Parathyroid adenoma (tissue), 2 donors: ENCODE data around the gene PHRF1.

Experiments used
- H2AFZ ChIP-seq: fragments of 300-600 bp; sonication (generic); one replicate; pipeline ENCODE4 v1.7.0; 2017; ENCODE audit warnings: antibody characterized with exemption, mild to moderate bottlenecking
- H3K27ac ChIP-seq: fragments of 300-600 bp; sonication (generic); one replicate; pipeline ENCODE4 v1.7.0; 2017
- H3K27me3 ChIP-seq: fragments of 300-600 bp; sonication (generic); one replicate; pipeline ENCODE4 v1.7.0; 2017; ENCODE audit warnings: low read length; ENCODE audit not compliant: control insufficient read depth, insufficient read depth
- H3K36me3 ChIP-seq: fragments of 300-600 bp; sonication (generic); one replicate; pipeline ENCODE4 v1.7.0; 2017; ENCODE audit warnings: low read length; ENCODE audit not compliant: control insufficient read depth, insufficient read depth
- H3K4me1 ChIP-seq: fragments of 300-600 bp; sonication (generic); one replicate; pipeline ENCODE4 v1.7.0; 2017; ENCODE audit warnings: control low read depth
- H3K4me2 ChIP-seq: fragments of 300-600 bp; sonication (generic); one replicate; pipeline ENCODE4 v1.7.0; 2017; ENCODE audit warnings: low read length
- H3K4me3 ChIP-seq: fragments of 300-600 bp; sonication (generic); one replicate; pipeline ENCODE4 v1.7.0; 2017; ENCODE audit warnings: low read depth, low read length
- H3K79me2 ChIP-seq: fragments of 300-600 bp; sonication (generic); one replicate; pipeline ENCODE4 v1.7.0; 2017; ENCODE audit warnings: control low read depth
- H3K9ac ChIP-seq: fragments of 300-600 bp; sonication (generic); one replicate; pipeline ENCODE4 v1.7.0; 2017; ENCODE audit warnings: mild to moderate bottlenecking
- H3K9me3 ChIP-seq: fragments of 300-600 bp; sonication (generic); one replicate; pipeline ENCODE4 v1.7.0; 2017; ENCODE audit warnings: low read length; ENCODE audit not compliant: control insufficient read depth
- TF ChIP-seq, protein P1 (sequence below): fragments of 300-600 bp; sonication (generic); IDR thresholded peaks from one replicate; pipeline ENCODE4 v1.7.0; 2017; ENCODE audit warnings: antibody characterized with exemption, mild to moderate bottlenecking
- donor health status: primary hyperparathyroidism.

The PHRF1 gene

DNA sequence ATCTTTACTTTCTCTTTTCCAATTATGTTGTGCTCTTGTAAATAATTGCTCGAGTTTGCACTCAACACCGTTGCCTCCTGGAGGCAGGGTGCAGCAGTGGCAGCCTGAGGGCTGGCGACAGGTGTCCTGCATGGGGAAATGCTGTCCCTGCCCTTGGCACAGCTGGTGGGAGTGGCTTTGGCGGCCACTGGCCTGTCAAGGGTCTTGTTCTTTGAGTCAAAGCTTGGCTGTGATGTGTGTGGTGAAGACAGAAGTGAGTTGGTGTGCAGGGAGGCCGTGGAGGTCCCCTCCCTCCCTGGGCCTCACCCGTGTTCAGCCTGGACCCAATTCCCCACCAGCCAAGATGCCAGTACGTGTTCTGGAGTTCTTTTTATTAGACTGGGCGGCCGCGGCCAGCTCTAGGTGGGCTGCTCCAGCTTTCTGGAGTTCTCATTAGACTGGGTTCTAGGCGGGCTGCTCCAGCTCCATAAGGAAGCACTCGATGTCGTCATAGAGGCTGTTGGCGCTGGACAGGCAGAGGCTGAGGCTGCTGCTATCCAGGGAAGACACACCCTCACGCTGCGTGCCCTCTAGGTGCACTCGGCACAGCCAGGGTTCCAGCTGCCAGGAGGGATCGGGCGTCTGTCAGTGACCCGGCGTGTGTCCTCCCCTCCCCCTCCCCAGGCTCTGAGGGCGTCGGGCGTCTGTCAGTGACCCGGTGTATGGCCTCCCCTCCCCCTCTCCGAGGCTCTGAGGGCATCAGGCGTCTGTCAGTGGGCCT lies 36.1 kb downstream of the PHRF1 start:
- Histone ChIP-seq H3K27me3 (no peaks in the 10 kb centered on the region), H3K4me2 (no peak overlapping the region), H3K9me3 (no peaks in the 10 kb centered on the region), H3K4me3 (no peak overlapping the region), H3K79me2 (no peaks in the 10 kb centered on the region), H3K36me3 (no peaks in the 10 kb centered on the region), H3K9ac (no peak overlapping the region), H3K27ac (no peak overlapping the region), H3K4me1 (no peaks in the 10 kb centered on the region), H2AFZ (no peak overlapping the region)
- TF ChIP-seq, protein P1, sequence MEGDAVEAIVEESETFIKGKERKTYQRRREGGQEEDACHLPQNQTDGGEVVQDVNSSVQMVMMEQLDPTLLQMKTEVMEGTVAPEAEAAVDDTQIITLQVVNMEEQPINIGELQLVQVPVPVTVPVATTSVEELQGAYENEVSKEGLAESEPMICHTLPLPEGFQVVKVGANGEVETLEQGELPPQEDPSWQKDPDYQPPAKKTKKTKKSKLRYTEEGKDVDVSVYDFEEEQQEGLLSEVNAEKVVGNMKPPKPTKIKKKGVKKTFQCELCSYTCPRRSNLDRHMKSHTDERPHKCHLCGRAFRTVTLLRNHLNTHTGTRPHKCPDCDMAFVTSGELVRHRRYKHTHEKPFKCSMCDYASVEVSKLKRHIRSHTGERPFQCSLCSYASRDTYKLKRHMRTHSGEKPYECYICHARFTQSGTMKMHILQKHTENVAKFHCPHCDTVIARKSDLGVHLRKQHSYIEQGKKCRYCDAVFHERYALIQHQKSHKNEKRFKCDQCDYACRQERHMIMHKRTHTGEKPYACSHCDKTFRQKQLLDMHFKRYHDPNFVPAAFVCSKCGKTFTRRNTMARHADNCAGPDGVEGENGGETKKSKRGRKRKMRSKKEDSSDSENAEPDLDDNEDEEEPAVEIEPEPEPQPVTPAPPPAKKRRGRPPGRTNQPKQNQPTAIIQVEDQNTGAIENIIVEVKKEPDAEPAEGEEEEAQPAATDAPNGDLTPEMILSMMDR = no peak

GRCh38 chr11:612961-613300 lies 36.7 kb downstream of the PHRF1 start:
- Histone ChIP-seq H2AFZ (no peak overlapping the region), H3K4me2 (no peak overlapping the region), H3K9ac (no peak overlapping the region), H3K36me3 (no peaks in the 10 kb centered on the region), H3K4me1 (no peaks in the 10 kb centered on the region), H3K4me3 (no peak overlapping the region), H3K27ac (no peak overlapping the region), H3K9me3 (no peaks in the 10 kb centered on the region), H3K79me2 (no peaks in the 10 kb centered on the region), H3K27me3 (no peaks in the 10 kb centered on the region)
- TF ChIP-seq, protein P1 = no peak

- Histone ChIP-seq H3K4me3 (no peak overlapping the region), H3K27me3 (no peaks in the 10 kb centered on the region), H3K4me1 (no peaks in the 10 kb centered on the region), H3K9me3 (no peaks in the 10 kb centered on the region), H3K79me2 (no peaks in the 10 kb centered on the region), H2AFZ (no peak overlapping the region), H3K36me3 (no peaks in the 10 kb centered on the region), H3K27ac (no peak overlapping the region), H3K4me2 (no peak overlapping the region), H3K9ac (no peak overlapping the region)
- TF ChIP-seq, protein P1 = no peak
These were observed 37.2 kb downstream of the PHRF1 start for GRCh38 chr11:613369-613968.

- Histone ChIP-seq H3K79me2 (no peaks in the 10 kb centered on the region), H2AFZ (no peak overlapping the region), H3K4me2 (peak overlapping the region; percentile 93), H3K9ac (no peak overlapping the region), H3K4me3 (peak overlapping the region; percentile 78), H3K27me3 (no peaks in the 10 kb centered on the region), H3K4me1 (no peaks in the 10 kb centered on the region), H3K36me3 (no peaks in the 10 kb centered on the region), H3K27ac (peak overlapping the region; percentile 85), H3K9me3 (no peaks in the 10 kb centered on the region)
- TF ChIP-seq, protein P1 = no peak
These were observed 37.9 kb downstream of the PHRF1 start for GRCh38 chr11:614021-614622.
